ENCODE results near the gene CCR3. TPM values are rescaled to one million over a fixed set of nuclear protein-coding genes. Genes with fewer than 3 reads are reported as not detected.
A peak's percentile ranks its signal among the peaks of the same experiment; 100 is the strongest.

Gene CCR3
- total RNA-seq, 1 experiment from 2014 or later, result 0.29 TPM

DNA sequence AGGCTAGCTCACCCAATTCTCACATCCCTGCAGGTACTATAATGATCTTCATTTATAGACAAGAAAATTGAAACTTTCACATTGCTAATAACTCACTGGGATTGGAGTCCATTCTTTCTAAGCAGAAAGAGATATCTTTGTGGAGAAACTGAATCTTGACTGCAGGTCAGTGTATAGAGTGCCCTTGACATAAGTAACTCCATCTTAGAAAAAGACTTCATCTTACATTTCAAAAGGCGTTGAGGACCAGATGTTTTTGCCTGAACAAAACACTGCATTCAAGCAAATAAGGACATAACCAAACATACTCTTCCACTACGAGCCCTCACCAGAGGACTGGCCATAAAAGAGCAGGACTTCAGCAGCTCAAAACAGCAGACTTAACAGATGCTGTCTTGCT, 6.8 kb upstream of the CCR3 start:
- H3K4me3 ChIP-seq, result no peak overlapping the region
- H3K9me3 ChIP-seq (replicated peaks), result no peaks in the 10 kb centered on the region
- 0 out of 2 replicates have a peak, but pooled peaks cover 3% of the 10 kb centered on the region for H3K27me3 ChIP-seq (replicated peaks)

GRCh38 chr3:46236294-46237054, 5.8 kb upstream of the CCR3 start:
- Histone ChIP-seq H3K27me3 (replicated peaks) (0 out of 2 replicates have a peak, but pooled peaks cover 3% of the 10 kb centered on the region), H3K36me3 (no peaks in the 10 kb centered on the region), H3K27ac (no peak overlapping the region), H3K4me3 (no peak overlapping the region), H3K4me1 (replicated peaks) (peaks cover 15% of the 10 kb centered on the region), H3K9me3 (replicated peaks) (no peaks in the 10 kb centered on the region)
- DNase-seq (ENCODE audit: low read depth in 1 of 2, low spot score in 2 of 2), result no peak

More for the DNA sequence above, 6.8 kb upstream of the CCR3 start:
- DNase-seq (ENCODE audit: low read depth in 1 of 2, low spot score in 2 of 2), result no peak
- Histone ChIP-seq H3K27ac (no peak overlapping the region), H3K36me3 (no peaks in the 10 kb centered on the region), H3K4me1 (replicated peaks) (peaks cover 5% of the 10 kb centered on the region)

- Histone ChIP-seq H3K27me3 (replicated peaks) (0 out of 2 replicates have a peak, but pooled peaks cover 3% of the 10 kb centered on the region), H3K4me3 (no peak overlapping the region), H3K4me1 (replicated peaks) (peaks cover 16% of the 10 kb centered on the region), H3K9me3 (replicated peaks) (no peaks in the 10 kb centered on the region), H3K36me3 (no peaks in the 10 kb centered on the region), H3K27ac (no peak overlapping the region)
- DNase-seq (ENCODE audit: low read depth in 1 of 2, low spot score in 2 of 2), result no peak
Observed at GRCh38 chr3:46238386-46238785, 3.9 kb upstream of the CCR3 start.

DNA sequence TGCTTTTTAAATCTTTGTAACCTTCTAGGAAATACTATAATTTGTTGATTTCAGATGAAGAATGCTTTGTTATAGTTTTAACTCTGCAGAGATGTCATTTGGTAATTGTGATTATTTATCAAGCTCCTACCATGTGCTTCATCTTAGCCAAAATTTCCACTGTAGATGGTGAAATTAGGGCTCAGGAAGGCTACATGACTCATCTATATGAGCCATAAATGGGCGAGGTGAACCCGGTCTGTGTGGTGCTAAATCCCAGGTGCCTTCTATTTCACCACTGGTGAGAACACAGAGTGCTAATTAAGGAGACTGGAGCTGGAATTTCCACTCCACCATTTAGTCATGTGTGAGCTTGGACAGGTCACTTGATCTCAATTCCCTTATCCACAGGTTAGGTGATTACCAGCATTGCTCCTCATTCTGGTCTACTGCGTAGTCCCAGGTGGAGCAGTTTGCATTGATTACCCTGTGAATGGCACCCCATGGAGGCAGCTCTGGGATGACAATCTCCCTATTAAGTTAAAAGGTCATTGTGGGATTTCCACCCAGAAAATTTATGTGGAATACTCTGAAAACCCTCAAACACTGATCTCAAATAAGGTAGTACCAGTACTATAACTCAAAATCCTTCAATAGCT, 2.8 kb upstream of the CCR3 start:
- Histone ChIP-seq H3K27ac (no peak overlapping the region), H3K9me3 (replicated peaks) (no peaks in the 10 kb centered on the region), H3K36me3 (no peaks in the 10 kb centered on the region), H3K4me3 (no peak overlapping the region), H3K27me3 (replicated peaks) (0 out of 2 replicates have a peak, but pooled peaks cover 3% of the 10 kb centered on the region), H3K4me1 (replicated peaks) (peaks cover 16% of the 10 kb centered on the region)
- no peak for DNase-seq (ENCODE audit: low read depth in 1 of 2, low spot score in 2 of 2)

GRCh38 chr3:46239952-46240351, 2.3 kb upstream of the CCR3 start:
- H3K36me3 ChIP-seq, result no peaks in the 10 kb centered on the region
- no peak overlapping the region for H3K4me3 ChIP-seq
- DNase-seq (ENCODE audit: low read depth in 1 of 2, low spot score in 2 of 2), result no peak
- no peak overlapping the region for H3K27ac ChIP-seq
- no peaks in the 10 kb centered on the region for H3K9me3 ChIP-seq (replicated peaks)
- H3K27me3 ChIP-seq (replicated peaks), result 0 out of 2 replicates have a peak, but pooled peaks cover 3% of the 10 kb centered on the region
- H3K4me1 ChIP-seq (replicated peaks), result peaks cover 16% of the 10 kb centered on the region

GRCh38 chr3:46243560-46243959, 1.3 kb downstream of the CCR3 start:
- H3K9me3 ChIP-seq (replicated peaks), result no peaks in the 10 kb centered on the region
- DNase-seq (ENCODE audit: low read depth in 1 of 2, low spot score in 2 of 2), result no peak
- no peak overlapping the region for H3K4me3 ChIP-seq
- no peaks in the 10 kb centered on the region for H3K27me3 ChIP-seq (replicated peaks)
- no peak overlapping the region for H3K27ac ChIP-seq
- H3K4me1 ChIP-seq (replicated peaks), result peaks cover 16% of the 10 kb centered on the region
- H3K36me3 ChIP-seq, result no peaks in the 10 kb centered on the region

DNA sequence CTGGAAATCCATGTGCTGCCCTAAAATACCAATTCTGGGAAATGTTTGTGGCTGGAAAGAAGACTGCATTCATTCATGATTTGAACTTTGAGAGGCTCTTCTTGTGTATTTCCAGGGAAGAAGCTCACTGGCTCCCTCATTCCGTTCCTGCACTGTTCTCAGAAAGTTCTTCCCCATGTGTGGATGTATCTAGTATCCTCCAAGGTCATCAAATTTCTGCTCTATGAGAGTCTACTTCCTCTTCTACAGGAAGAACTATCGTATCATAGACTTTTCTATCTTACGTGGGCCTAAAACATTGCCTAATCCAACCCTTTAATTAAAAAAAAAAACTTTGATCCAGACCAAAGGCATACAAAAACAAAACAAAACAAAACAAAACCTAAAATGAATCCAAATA, 2.9 kb downstream of the CCR3 start:
- Histone ChIP-seq H3K27me3 (replicated peaks) (no peaks in the 10 kb centered on the region), H3K9me3 (replicated peaks) (no peaks in the 10 kb centered on the region)

GRCh38 chr3:46252980-46253379, 10.7 kb downstream of the CCR3 start:
- H3K27ac ChIP-seq, result no peak overlapping the region
- no peaks in the 10 kb centered on the region for H3K4me1 ChIP-seq (replicated peaks)
- no peaks in the 10 kb centered on the region for H3K27me3 ChIP-seq (replicated peaks)
- DNase-seq (ENCODE audit: low read depth in 1 of 2, low spot score in 2 of 2), result no peak
- no peak overlapping the region for H3K4me3 ChIP-seq
- no peaks in the 10 kb centered on the region for H3K36me3 ChIP-seq
- no peaks in the 10 kb centered on the region for H3K9me3 ChIP-seq (replicated peaks)

More for the DNA sequence above, 2.9 kb downstream of the CCR3 start:
- DNase-seq (ENCODE audit: low read depth in 1 of 2, low spot score in 2 of 2), result no peak
- peaks cover 14% of the 10 kb centered on the region for H3K4me1 ChIP-seq (replicated peaks)
- no peak overlapping the region for H3K27ac ChIP-seq
- no peak overlapping the region for H3K4me3 ChIP-seq
- no peaks in the 10 kb centered on the region for H3K36me3 ChIP-seq

DNA sequence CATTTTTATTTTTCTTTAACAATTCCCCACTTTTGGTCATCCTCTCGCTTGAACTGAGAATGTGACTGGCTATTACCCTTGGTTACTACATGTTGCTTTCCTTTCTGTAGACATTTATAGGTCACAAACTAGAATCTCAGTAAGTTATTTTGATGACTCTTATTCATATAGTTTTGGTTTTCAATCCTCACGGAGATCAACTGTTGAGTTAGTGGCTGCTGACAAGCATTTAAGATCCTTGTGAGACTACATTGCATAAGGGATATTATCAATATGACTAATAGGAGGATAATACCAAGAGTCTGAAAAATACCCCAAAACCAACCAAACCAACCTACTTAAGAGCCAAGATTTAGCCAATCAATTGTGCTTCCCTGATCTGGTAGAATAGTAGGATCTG, 16.3 kb downstream of the CCR3 start:
- Histone ChIP-seq H3K9me3 (replicated peaks) (no peaks in the 10 kb centered on the region), H3K27ac (no peak overlapping the region), H3K27me3 (replicated peaks) (no peaks in the 10 kb centered on the region), H3K4me1 (replicated peaks) (peaks cover 4% of the 10 kb centered on the region; the same call in 1 of the 2 replicates), H3K36me3 (no peaks in the 10 kb centered on the region), H3K4me3 (no peak overlapping the region)
- DNase-seq (ENCODE audit: low read depth in 1 of 2, low spot score in 2 of 2), result no peak

DNA sequence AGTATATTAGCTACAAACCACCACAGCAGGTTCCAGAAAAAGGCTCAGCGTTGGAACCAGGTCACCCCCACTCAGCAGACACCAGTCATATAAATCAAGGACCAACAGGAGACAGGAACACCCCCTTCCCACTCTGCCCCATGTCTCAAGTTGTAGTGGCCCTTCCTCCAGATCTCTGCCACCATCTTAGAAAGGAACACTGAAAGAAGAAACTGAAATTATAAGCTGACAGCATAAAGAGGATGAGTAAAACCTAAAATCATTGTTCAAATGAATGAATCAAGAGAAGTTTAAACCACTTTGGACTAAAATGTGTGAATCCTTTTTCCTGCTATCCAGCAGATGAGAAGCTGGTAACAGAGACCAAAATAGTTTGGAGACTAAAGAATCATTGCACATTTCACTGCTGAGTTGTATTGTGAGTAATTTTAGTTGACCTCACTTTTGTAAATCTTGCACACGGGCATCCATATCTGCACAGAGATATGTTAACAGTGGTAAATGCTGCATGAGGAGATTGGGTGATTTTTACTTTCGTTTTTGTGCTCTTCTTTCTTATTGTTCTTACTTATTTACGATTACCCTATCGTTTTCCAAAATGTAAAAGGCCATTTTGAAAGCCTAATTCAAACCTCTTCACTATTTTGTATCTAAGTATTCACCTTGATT, 19.8 kb downstream of the CCR3 start:
- no peak overlapping the region for H3K27ac ChIP-seq
- no peaks in the 10 kb centered on the region for H3K9me3 ChIP-seq (replicated peaks)
- H3K4me3 ChIP-seq, result no peak overlapping the region
- peaks cover 19% of the 10 kb centered on the region for H3K4me1 ChIP-seq (replicated peaks)
- no peaks in the 10 kb centered on the region for H3K36me3 ChIP-seq
- peak in 1 of 2 experiments; percentile 5 for DNase-seq (ENCODE audit: low read depth in 1 of 2, low spot score in 2 of 2)
- no peaks in the 10 kb centered on the region for H3K27me3 ChIP-seq (replicated peaks)

- no peak overlapping the region for H3K4me3 ChIP-seq
- H3K27ac ChIP-seq, result no peak overlapping the region
- H3K4me1 ChIP-seq (replicated peaks), result peaks cover 23% of the 10 kb centered on the region
- no peaks in the 10 kb centered on the region for H3K9me3 ChIP-seq (replicated peaks)
- no peaks in the 10 kb centered on the region for H3K36me3 ChIP-seq
- no peaks in the 10 kb centered on the region for H3K27me3 ChIP-seq (replicated peaks)
- no peak for DNase-seq (ENCODE audit: low read depth in 1 of 2, low spot score in 2 of 2)
Observed at GRCh38 chr3:46264002-46264401, 21.7 kb downstream of the CCR3 start.

- H3K4me1 ChIP-seq (replicated peaks), result peaks cover 23% of the 10 kb centered on the region
- no peaks in the 10 kb centered on the region for H3K9me3 ChIP-seq (replicated peaks)
- no peak overlapping the region for H3K4me3 ChIP-seq
- peak in 1 of 2 experiments; percentile 59 for DNase-seq (ENCODE audit: low read depth in 1 of 2, low spot score in 2 of 2)
- no peaks in the 10 kb centered on the region for H3K36me3 ChIP-seq
- H3K27me3 ChIP-seq (replicated peaks), result no peaks in the 10 kb centered on the region
- H3K27ac ChIP-seq, result 0 out of 2 replicates have a peak overlapping the region, but pooled peaks have one; percentile 27
Observed at GRCh38 chr3:46266598-46266997, 24.3 kb downstream of the CCR3 start.

- Histone ChIP-seq H3K36me3 (no peaks in the 10 kb centered on the region), H3K4me3 (no peak overlapping the region), H3K9me3 (replicated peaks) (no peaks in the 10 kb centered on the region), H3K27ac (no peak overlapping the region), H3K4me1 (replicated peaks) (peaks cover 19% of the 10 kb centered on the region), H3K27me3 (replicated peaks) (no peaks in the 10 kb centered on the region)
- no peak for DNase-seq (ENCODE audit: low read depth in 1 of 2, low spot score in 2 of 2)
Observed at GRCh38 chr3:46269556-46269955, 27.3 kb downstream of the CCR3 start.

DNA sequence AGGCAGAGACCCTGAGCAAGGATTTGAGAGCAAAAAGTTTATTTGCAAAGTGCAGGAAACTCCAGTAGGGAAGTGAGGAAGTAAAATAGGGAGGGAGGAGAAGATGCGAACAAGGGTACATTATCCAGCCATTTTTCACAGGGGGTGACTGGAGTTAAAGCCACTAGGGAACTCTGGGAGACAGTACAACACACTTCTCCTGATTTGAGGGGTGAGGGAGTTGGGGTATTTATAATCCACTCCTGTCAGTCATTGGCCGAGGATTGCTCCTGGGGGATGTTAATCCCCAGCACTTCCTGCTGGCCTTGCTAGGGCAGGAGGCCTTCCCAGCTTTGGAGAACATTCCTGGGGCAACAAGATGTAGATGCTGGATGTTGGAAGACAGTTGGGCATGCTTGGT, 28.2 kb downstream of the CCR3 start:
- Histone ChIP-seq H3K4me3 (no peak overlapping the region), H3K27me3 (replicated peaks) (no peaks in the 10 kb centered on the region), H3K36me3 (no peaks in the 10 kb centered on the region), H3K27ac (no peak overlapping the region), H3K4me1 (replicated peaks) (peaks cover 19% of the 10 kb centered on the region), H3K9me3 (replicated peaks) (no peaks in the 10 kb centered on the region)
- no peak for DNase-seq (ENCODE audit: low read depth in 1 of 2, low spot score in 2 of 2)
